ENCODE data around the gene CDC37. TPM values are rescaled to one million over a fixed set of nuclear protein-coding genes. Genes with fewer than 3 reads are reported as not detected.
A peak's percentile ranks its signal among the peaks of the same experiment; 100 is the strongest.
"Not testable (repeated sequence)": the region's sequence is repeated elsewhere in the genome, so short reads cannot be mapped to it uniquely, and the experiment has no call there.

The CDC37 gene
- total and polyA plus RNA-seq, 11 donors, result 108 to 282 (median 141) TPM

GRCh38 chr19:10412257-10412977 lies 9.1 kb upstream of the CDC37 start:
- intact Hi-C loops (cut with DNase I), result loop anchor here in 1 of 10 donors (10.0 kb wide), 1 partner anchor 152 kb away; the partner anchor contains the start of genes CDKN2D and KRI1
- 74 to 84% (median 79%) methylated on average over 13 of the region's 13 CpGs for WGBS, 4 donors
- peak overlapping the region in 3 of 12 donors; percentile 30 to 65 (median 39) for H3K27ac ChIP-seq
- no peak overlapping the region for H3K4me3 ChIP-seq
- H3K9me3 ChIP-seq, result peaks cover 0 to 5% (median 0%) of the 10 kb centered on the region in 12 donors
- peaks cover 5 to 22% (median 8%) of the 10 kb centered on the region in 9 donors for H3K27me3 ChIP-seq
- DNase-seq, result no peak
- peaks cover 0 to 58% (median 17%) of the 10 kb centered on the region in 12 donors for H3K4me1 ChIP-seq
- H3K36me3 ChIP-seq, result no peaks in the 10 kb centered on the region
- TF ChIP-seq POLR2A (IDR thresholded peaks at IDR 0.05), result no peak
- TF ChIP-seq CTCF (IDR thresholded peaks at IDR 0.05), result no peak
- no peak for ATAC-seq

GRCh38 chr19:10411224-10411623 lies 7.9 kb upstream of the CDC37 start:
- not testable (repeated sequence) for H3K4me3 ChIP-seq, H3K36me3 ChIP-seq, H3K27ac ChIP-seq, H3K9me3 ChIP-seq, ATAC-seq
- Histone ChIP-seq H3K27me3 (peaks cover 0 to 13% (median 2%) of the 10 kb centered on the region in 9 donors), H3K4me1 (peaks cover 0 to 60% (median 12%) of the 10 kb centered on the region in 12 donors)
- WGBS, 4 donors, result 85 to 90% (median 88%) methylated on average over 5 of the region's 5 CpGs
- intact Hi-C loops (cut with DNase I), result loop anchor here in 1 of 10 donors (10.0 kb wide), 1 partner anchor 154 kb away; the partner anchor contains the start of genes CDKN2D and KRI1
- peak in 1 of 5 donors; percentile 15 for DNase-seq

GRCh38 chr19:10408511-10409283 lies 5.4 kb upstream of the CDC37 start:
- TF ChIP-seq POLR2A (IDR thresholded peaks at IDR 0.05), result no peak
- WGBS, 4 donors, result 63 to 75% (median 66%) methylated on average over 14 to 18 of the region's 18 CpGs
- H3K27me3 ChIP-seq, result peaks cover 4 to 31% (median 11%) of the 10 kb centered on the region in 9 donors
- DNase-seq (peak in 1 of 5 donors; percentile 66), ATAC-seq (peak in 3 of 4 donors; percentile 7 to 42 (median 31))
- peak overlapping the region in 1 of 12 donors; percentile 25 for H3K4me3 ChIP-seq
- H3K4me1 ChIP-seq, result peaks cover 6 to 75% (median 18%) of the 10 kb centered on the region in 12 donors
- peak overlapping the region in 4 of 12 donors; percentile 10 to 89 (median 29) for H3K27ac ChIP-seq
- H3K9me3 ChIP-seq, result no peaks in the 10 kb centered on the region
- intact Hi-C loops (cut with DNase I), result loop anchor here in 5 of 10 donors (10.0 kb wide), 3 partner anchors 66 to 166 kb away; partner anchors contain the start of genes CDKN2D (in 4 of the 5) and KRI1 (in 4 of the 5)
- no peaks in the 10 kb centered on the region for H3K36me3 ChIP-seq

GRCh38 chr19:10407096-10407495 lies 3.8 kb upstream of the CDC37 start:
- no peak for DNase-seq
- H3K27me3 ChIP-seq, result peaks cover 4 to 31% (median 11%) of the 10 kb centered on the region in 9 donors
- H3K4me1 ChIP-seq, result peaks cover 6 to 75% (median 18%) of the 10 kb centered on the region in 12 donors
- TF ChIP-seq CTCF (IDR thresholded peaks at IDR 0.05), result no peak
- H3K36me3 ChIP-seq, result no peaks in the 10 kb centered on the region
- H3K4me3 ChIP-seq, result no peak overlapping the region
- H3K9me3 ChIP-seq, result no peaks in the 10 kb centered on the region
- H3K27ac ChIP-seq, result peak overlapping the region in 1 of 12 donors; percentile 54
- intact Hi-C loops (cut with DNase I), result loop anchor here in 5 of 10 donors (10.0 kb wide), 3 partner anchors 68 to 168 kb away; partner anchors contain the start of genes CDKN2D (in 4 of the 5) and KRI1 (in 4 of the 5)
- no peak for ATAC-seq

Data from heart left ventricle (tissue), 16 donors.